Measurements from ENCODE around the gene RUNX1. TPM values are rescaled to one million over a fixed set of nuclear protein-coding genes. Genes with fewer than 3 reads are reported as not detected.

Gene RUNX1
- total and polyA plus RNA-seq, 10 of the 15 experiments (the other 5 are each of a cell fraction or from before 2014, with no cell fraction given): 0.90 to 15.2 (median 4.1) TPM

GRCh38 chr21:34909492-34910292 lies 139.4 kb downstream of the RUNX1 start:
- WGBS (ENCODE audit: insufficient coverage, insufficient replicate concordance, low lambda C conversion rate, missing lambda C conversion rate): 62% methylated on average over 3 of the region's 3 CpGs

GRCh38 chr21:34908419-34909055 lies 140.6 kb downstream of the RUNX1 start:
- WGBS (ENCODE audit: insufficient coverage, insufficient replicate concordance, low lambda C conversion rate, missing lambda C conversion rate): 27% methylated on average over 3 of the region's 3 CpGs
- H3K36me3 ChIP-seq (ENCODE audit: control insufficient read depth in 2 of 2, insufficient read depth in 2 of 2, low read length in 1 of 2): no peaks in the 10 kb centered on the region
- BruUV-seq (replicated peaks): no TSS peak
- in situ Hi-C loops (cut with MboI): no loop called here
- intact Hi-C loops (cut with micrococcal nuclease; ENCODE audit: unreplicated experiment): no loop called here
- ChIA-PET POLR2A (no interaction called here), RAD21 (ENCODE audit: unreplicated experiment) (no interaction called here), SMC1A (ENCODE audit: uncharacterized antibody, unreplicated experiment) (no interaction called here), CTCF (interaction anchor here (1.0 kb wide), 1 partner anchor 21 kb away, joined by 3 read pairs; no protein-coding TSS in a partner anchor)
- no peaks in the 10 kb centered on the region for H3K9me3 ChIP-seq (replicated peaks; ENCODE audit: control insufficient read depth, insufficient read depth, low read length)
- H2AFZ ChIP-seq (ENCODE audit: control insufficient read depth, low read depth, low read length): no peak overlapping the region
- H3K79me2 ChIP-seq (ENCODE audit: control insufficient read depth, insufficient read depth, low read length): no peaks in the 10 kb centered on the region
- H3K4me1 ChIP-seq (ENCODE audit: control insufficient read depth, insufficient read depth, low read length): peaks cover 25% of the 10 kb centered on the region
- H3K9ac ChIP-seq (ENCODE audit: control insufficient read depth, insufficient read depth, low read length): no peak overlapping the region
- peaks cover 0 to 6% of the 10 kb centered on the region in 2 experiments; a peak in 2 of 4 replicates for H3K27me3 ChIP-seq (replicated peaks in 1 of 2; ENCODE audit: control insufficient read depth in 2 of 2, insufficient read depth in 2 of 2, low read length in 1 of 2)
- FAIRE-seq (no peak), ATAC-seq (no peak), DNase-seq (ENCODE audit: low read depth, low spot score) (no peak)
- H3K4me3 ChIP-seq: no peak overlapping the region
- no peak overlapping the region for H3K27ac ChIP-seq (ENCODE audit: control insufficient read depth, insufficient read depth)
- peaks cover 5% of the 10 kb centered on the region; the same call in 1 of the 2 replicates for H4K20me1 ChIP-seq (ENCODE audit: control insufficient read depth, insufficient read depth)
- no peak overlapping the region for H3K4me2 ChIP-seq (ENCODE audit: control insufficient read depth, insufficient read depth)
- TF ChIP-seq SMAD5 (IDR thresholded peaks at IDR 0.05; ENCODE audit: low read depth) (no peak), EZH2 (IDR thresholded peaks at IDR 0.05; ENCODE audit: borderline replicate concordance, control insufficient read depth, low read depth, low read length) (no peak), SIN3A (IDR thresholded peaks at IDR 0.05; ENCODE audit: low read depth, low read length) (no peak), FOXM1 (IDR thresholded peaks at IDR 0.05; ENCODE audit: low read depth, low read length) (no peak), JUND (IDR thresholded peaks at IDR 0.05; ENCODE audit: low read depth, low read length) (no peak), BACH1 (IDR thresholded peaks at IDR 0.05; ENCODE audit: borderline replicate concordance) (no peak), PBX3 (IDR thresholded peaks at IDR 0.05; ENCODE audit: insufficient replicate concordance, low read depth, low read length) (no peak), SMAD1 (IDR thresholded peaks at IDR 0.05; ENCODE audit: low read depth, partially characterized antibody) (no peak), SIX5 (IDR thresholded peaks at IDR 0.05; ENCODE audit: low read depth, low read length, severe bottlenecking) (no peak), CHD2 (IDR thresholded peaks at IDR 0.05; ENCODE audit: borderline replicate concordance, low read depth, low read length) (no peak), PAX5 (IDR thresholded peaks at IDR 0.05; ENCODE audit: borderline replicate concordance, low read depth, low read length) (no peak), STAT3 (IDR thresholded peaks at IDR 0.05; ENCODE audit: low read depth, low read length) (no peak)

More at GRCh38 chr21:34909492-34910292, 139.4 kb downstream of the RUNX1 start:
- SMC1A ChIA-PET (ENCODE audit: uncharacterized antibody, unreplicated experiment): interaction anchor here (0.6 kb wide), 1 partner anchor 1032 kb away, joined by 3 read pairs; no protein-coding TSS in a partner anchor
- Histone ChIP-seq H3K27ac (ENCODE audit: control insufficient read depth, insufficient read depth) (no peak overlapping the region), H3K4me1 (ENCODE audit: control insufficient read depth, insufficient read depth, low read length) (peaks cover 25% of the 10 kb centered on the region), H3K27me3 (replicated peaks in 1 of 2; ENCODE audit: control insufficient read depth in 2 of 2, insufficient read depth in 2 of 2, low read length in 1 of 2) (peaks cover 0 to 10% of the 10 kb centered on the region in 2 experiments; a peak in 3 of 4 replicates), H3K4me3 (no peak overlapping the region), H2AFZ (ENCODE audit: control insufficient read depth, low read depth, low read length) (no peak overlapping the region), H3K36me3 (ENCODE audit: control insufficient read depth in 2 of 2, insufficient read depth in 2 of 2, low read length in 1 of 2) (no peaks in the 10 kb centered on the region), H3K9me3 (replicated peaks; ENCODE audit: control insufficient read depth, insufficient read depth, low read length) (no peaks in the 10 kb centered on the region), H3K9ac (ENCODE audit: control insufficient read depth, insufficient read depth, low read length) (no peak overlapping the region), H3K79me2 (ENCODE audit: control insufficient read depth, insufficient read depth, low read length) (no peaks in the 10 kb centered on the region), H3K4me2 (ENCODE audit: control insufficient read depth, insufficient read depth) (no peak overlapping the region), H4K20me1 (ENCODE audit: control insufficient read depth, insufficient read depth) (peaks cover 6% of the 10 kb centered on the region; the same call in 1 of the 2 replicates)
- POLR2A ChIA-PET: no interaction called here
- CTCF ChIA-PET: no interaction called here
- TF ChIP-seq ZNF207 (IDR thresholded peaks at IDR 0.05; ENCODE audit: borderline replicate concordance) (no peak), CHD2 (IDR thresholded peaks at IDR 0.05; ENCODE audit: borderline replicate concordance, low read depth, low read length) (no peak)
- intact Hi-C loops (cut with micrococcal nuclease; ENCODE audit: unreplicated experiment): no loop called here
- DNase-seq (ENCODE audit: low read depth, low spot score) (no peak), ATAC-seq (no peak), FAIRE-seq (no peak)
- in situ Hi-C loops (cut with MboI): no loop called here
- no TSS peak for BruUV-seq (replicated peaks)
- RAD21 ChIA-PET (ENCODE audit: unreplicated experiment): interaction anchor here (0.7 to 1.0 kb wide), 6 partner anchors 23 to 1169 kb away, joined by 3 to 4 read pairs (median 4); no protein-coding TSS in a partner anchor

Data from GM12878 (cell line).